ENCODE measurements around the gene KRT86.
A peak's percentile ranks its signal among the peaks of the same experiment; 100 is the strongest.
"Not testable (repeated sequence)": the region's sequence is repeated elsewhere in the genome, so short reads cannot be mapped to it uniquely, and the experiment has no call there.

Gene KRT86

GRCh38 chr12:52270541-52271070 lies 3.8 kb upstream of the KRT86 start:
- no peak for DNase-seq (ENCODE audit: low read depth)

- DNase-seq (ENCODE audit: low read depth), result peak; percentile 68
These were observed 3.3 kb upstream of the KRT86 start for GRCh38 chr12:52271158-52271557.

GRCh38 chr12:52275686-52276085 lies 1.2 kb downstream of the KRT86 start:
- DNase-seq (ENCODE audit: low read depth), result no peak

GRCh38 chr12:52277486-52278245 lies 3.2 kb downstream of the KRT86 start:
- no peak for DNase-seq (ENCODE audit: low read depth)

GRCh38 chr12:52278575-52279421 lies 4.4 kb downstream of the KRT86 start:
- DNase-seq (ENCODE audit: low read depth), result peak; percentile 54

- peak; percentile 19 for DNase-seq (ENCODE audit: low read depth)
These were observed 5.2 kb downstream of the KRT86 start for GRCh38 chr12:52279422-52280318.

- peak; percentile 93 for DNase-seq (ENCODE audit: low read depth)
These were observed 5.9 kb downstream of the KRT86 start for GRCh38 chr12:52280319-52280795.

- DNase-seq (ENCODE audit: low read depth), result peak; percentile 98
These were observed 6.5 kb downstream of the KRT86 start for GRCh38 chr12:52280796-52281560.

- no peak for DNase-seq (ENCODE audit: low read depth)
These were observed 10.2 kb downstream of the KRT86 start for GRCh38 chr12:52284562-52285171.

- peak; percentile 43 for DNase-seq (ENCODE audit: low read depth)
These were observed 10.8 kb downstream of the KRT86 start for GRCh38 chr12:52285172-52285745.

GRCh38 chr12:52285851-52286530 lies 11.5 kb downstream of the KRT86 start:
- no peak for DNase-seq (ENCODE audit: low read depth)

- not testable (repeated sequence) for DNase-seq (ENCODE audit: low read depth)
These were observed 12.7 kb downstream of the KRT86 start for GRCh38 chr12:52286857-52287785.

GRCh38 chr12:52287816-52288805 lies 13.7 kb downstream of the KRT86 start:
- DNase-seq (ENCODE audit: low read depth), result not testable (repeated sequence)

- not testable (repeated sequence) for DNase-seq (ENCODE audit: low read depth)
These were observed 16.2 kb downstream of the KRT86 start for GRCh38 chr12:52290483-52291134.

- no peak for DNase-seq (ENCODE audit: low read depth)
These were observed 17.0 kb downstream of the KRT86 start, which contains the start of gene KRT81 for GRCh38 chr12:52291267-52291935. TSS of gene KRT81 (minus strand) at chr12:52291534. CDS start at chr12:52291465, 69 bp downstream.

GRCh38 chr12:52293926-52294325 lies 19.5 kb downstream of the KRT86 start:
- no peak for DNase-seq (ENCODE audit: low read depth)
